ENCODE results near the gene NAV2. TPM values are rescaled to one million over a fixed set of nuclear protein-coding genes. Genes with fewer than 3 reads are reported as not detected.

The NAV2 gene
- total RNA-seq, 2 experiments from 2014 or later, result 0.23 to 0.36 TPM

GRCh38 chr11:20156876-20157613 is 444.4 kb downstream of the NAV2 start:
- Mint-ChIP-seq H3K36me3 (ENCODE audit: low read depth) (peaks cover 4% of the 10 kb centered on the region), H3K27ac (no peak overlapping the region), H3K4me1 (ENCODE audit: low read depth) (peaks cover 16% of the 10 kb centered on the region), H3K27me3 (peaks cover 62% of the 10 kb centered on the region), H3K4me3 (peak overlapping the region; percentile 38), H3K9me3 (no peaks in the 10 kb centered on the region)
- ChIA-PET POLR2A (interaction anchor here (0.6 kb wide), 1 partner anchor 19 kb away, joined by 3 read pairs; no protein-coding TSS in a partner anchor), CTCF (interaction anchor here (0.9 to 1.8 kb wide), 4 partner anchors 20 to 207 kb away, joined by 3 to 7 read pairs (median 5); no protein-coding TSS in a partner anchor)
- TF ChIP-seq CTCF (IDR thresholded peaks at IDR 0.05), result no peak
- ATAC-seq (peak; percentile 65), DNase-seq (peak; percentile 63)
- intact Hi-C loops (cut with micrococcal nuclease), result loop anchor here (10.0 kb wide), 1 partner anchor 438 kb away; the partner anchor contains the start of gene SLC6A5

- ATAC-seq (no peak), DNase-seq (no peak)
- Mint-ChIP-seq H3K36me3 (ENCODE audit: low read depth) (peaks cover 5% of the 10 kb centered on the region), H3K4me3 (no peak overlapping the region), H3K27ac (no peak overlapping the region), H3K9me3 (no peaks in the 10 kb centered on the region), H3K4me1 (ENCODE audit: low read depth) (peaks cover 18% of the 10 kb centered on the region), H3K27me3 (peaks cover 69% of the 10 kb centered on the region)
- POLR2A ChIA-PET, result interaction anchor here (0.6 kb wide), 1 partner anchor 18 kb away, joined by 3 read pairs; no protein-coding TSS in a partner anchor
- intact Hi-C loops (cut with micrococcal nuclease), result loop anchor here (10.0 kb wide), 1 partner anchor 437 kb away; the partner anchor contains the start of gene SLC6A5
- CTCF ChIA-PET, result interaction anchor here (1.1 to 1.8 kb wide), 4 partner anchors 20 to 208 kb away, joined by 3 to 7 read pairs (median 4); no protein-coding TSS in a partner anchor
- TF ChIP-seq CTCF (IDR thresholded peaks at IDR 0.05), result no peak
Observed at GRCh38 chr11:20157728-20158127, 445.1 kb downstream of the NAV2 start.

- Mint-ChIP-seq H3K27me3 (peaks cover 73% of the 10 kb centered on the region), H3K27ac (no peak overlapping the region), H3K4me1 (ENCODE audit: low read depth) (peaks cover 25% of the 10 kb centered on the region), H3K9me3 (no peaks in the 10 kb centered on the region), H3K4me3 (no peak overlapping the region), H3K36me3 (ENCODE audit: low read depth) (peaks cover 5% of the 10 kb centered on the region)
- intact Hi-C loops (cut with micrococcal nuclease), result loop anchor here (10.0 kb wide), 1 partner anchor 436 kb away; the partner anchor contains the start of gene SLC6A5
- DNase-seq (peak; percentile 27), ATAC-seq (no peak)
- POLR2A ChIA-PET, result no interaction called here
- CTCF ChIA-PET, result interaction anchor here (1.1 to 1.8 kb wide), 3 partner anchors 19 to 209 kb away, joined by 3 to 7 read pairs (median 5); no protein-coding TSS in a partner anchor
- TF ChIP-seq CTCF (IDR thresholded peaks at IDR 0.05), result no peak
Observed at GRCh38 chr11:20158597-20159257, 446.1 kb downstream of the NAV2 start.

- CTCF ChIA-PET, result no interaction called here
- Mint-ChIP-seq H3K9me3 (no peaks in the 10 kb centered on the region), H3K27me3 (peaks cover 78% of the 10 kb centered on the region)
Observed at GRCh38 chr11:20159466-20160381, 447.1 kb downstream of the NAV2 start.

More at GRCh38 chr11:20159466-20160381, 447.1 kb downstream of the NAV2 start:
- DNase-seq, result no peak
- TF ChIP-seq CTCF (IDR thresholded peaks at IDR 0.05), result no peak
- Mint-ChIP-seq H3K36me3 (ENCODE audit: low read depth) (peaks cover 5% of the 10 kb centered on the region), H3K4me3 (no peak overlapping the region), H3K4me1 (ENCODE audit: low read depth) (peaks cover 29% of the 10 kb centered on the region), H3K27ac (no peak overlapping the region)
- ATAC-seq, result no peak
- POLR2A ChIA-PET, result no interaction called here
- intact Hi-C loops (cut with micrococcal nuclease), result loop anchor here (10.0 kb wide), 1 partner anchor 435 kb away; the partner anchor contains the start of gene SLC6A5
